Vagina (tissue), 2 donors: ENCODE measurements around the gene YARS1. TPM values are rescaled to one million over a fixed set of nuclear protein-coding genes. Genes with fewer than 3 reads are reported as not detected.

Experiments
- DNase-seq, 2 donors: peaks; one replicate each; pipeline ENCODE4 v3.0.0-alpha.2; 2017; ENCODE audit errors: extremely low spot score in 2 of 2
- H3K27ac ChIP-seq: fragments of 200-600 bp; sonication (generic); one replicate; pipeline ENCODE4 v1.5.1; 2019
- H3K27me3 ChIP-seq: fragments of 200-600 bp; sonication (generic); one replicate; pipeline ENCODE4 v1.5.1; 2019
- H3K36me3 ChIP-seq, 2 donors: fragments of 200-600 bp; sonication (generic); one replicate each; pipeline ENCODE4 v1.5.1; 2017 to 2019
- H3K4me1 ChIP-seq: fragments of 200-600 bp; sonication (generic); one replicate; pipeline ENCODE4 v1.5.1; 2019
- H3K4me3 ChIP-seq, 2 donors: fragments of 200-600 bp; sonication (generic); 1 replicate in 1 of 2; 2 replicates in 1 of 2; pipeline ENCODE4 v1.5.1; 2016 to 2019
- H3K9me3 ChIP-seq: fragments of 200-600 bp; sonication (generic); one replicate; pipeline ENCODE4 v1.5.1; 2019
- POLR2A ChIP-seq, 2 donors: fragments of 450-650 bp; IDR thresholded peaks; one replicate each; pipeline ENCODE4 v1.6.1; 2017; ENCODE audit warnings: antibody characterized with exemption in 2 of 2, mild to moderate bottlenecking in 2 of 2, moderate library complexity in 2 of 2
- POLR2AphosphoS5 ChIP-seq, 2 donors: sonication (generic); formaldehyde crosslinking; IDR thresholded peaks; one replicate each; pipeline ENCODE4 v1.9.0; 2017; ENCODE audit warnings: antibody characterized with exemption in 2 of 2, mild to moderate bottlenecking in 2 of 2, low read depth in 1 of 2; ENCODE audit not compliant: insufficient read depth in 1 of 2
- intact Hi-C: fragments of 100-400 bp; cut with DNase I; formaldehyde crosslinking; loops from one replicate; pipeline ENCODE4 v1.15.1; 2023
- total RNA-seq: library from RNA; depleted of rRNA; stranded (reverse); fragments of >200 nt; gene quantifications from one replicate; pipeline ENCODE4 v1.2.3, GENCODE V29; 2016
- TF ChIP-seq, protein P1 (sequence below), 3 experiments: fragments of 450-650 bp in 2 of 3; fragments of 200-600 bp in 1 of 3; sonication (generic) in 1 of 3; IDR thresholded peaks; one replicate each; pipeline ENCODE4 v1.5.1; 2017 to 2019; ENCODE audit warnings: antibody characterized with exemption in 3 of 3, mild to moderate bottlenecking in 2 of 3, moderate library complexity in 2 of 3

Gene YARS1
- total RNA-seq, 1 donor from 2014 or later = 41.3 TPM

DNA sequence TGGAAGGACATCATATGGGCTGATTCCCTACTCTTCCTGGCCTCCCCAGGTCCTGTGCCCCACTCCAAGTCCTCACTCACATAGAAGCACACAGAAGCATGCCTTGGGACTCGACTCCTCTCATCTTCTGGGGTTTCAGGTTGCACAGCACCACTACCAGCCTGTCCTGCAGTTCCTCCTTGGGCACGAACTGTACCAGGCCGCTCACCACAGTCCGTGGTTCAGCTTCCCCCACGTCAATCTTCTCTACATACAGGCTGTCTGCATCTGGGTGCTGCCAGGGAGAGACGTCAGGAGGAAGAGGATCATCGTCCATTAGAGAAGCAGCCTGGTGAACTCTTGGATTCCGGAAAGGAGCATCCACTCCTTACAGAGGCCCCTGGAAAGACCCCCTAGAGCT lies 37.2 kb downstream of the YARS1 start:
- H3K4me1 ChIP-seq = peaks cover 7% of the 10 kb centered on the region
- no peaks in the 10 kb centered on the region for H3K27me3 ChIP-seq
- no peak overlapping the region for H3K27ac ChIP-seq
- TF ChIP-seq POLR2A (IDR thresholded peaks at IDR 0.05) (no peak), POLR2AphosphoS5 (IDR thresholded peaks at IDR 0.05; ENCODE audit: insufficient read depth in 1 of 2, low read depth in 1 of 2) (no peak)
- TF ChIP-seq, protein P1, sequence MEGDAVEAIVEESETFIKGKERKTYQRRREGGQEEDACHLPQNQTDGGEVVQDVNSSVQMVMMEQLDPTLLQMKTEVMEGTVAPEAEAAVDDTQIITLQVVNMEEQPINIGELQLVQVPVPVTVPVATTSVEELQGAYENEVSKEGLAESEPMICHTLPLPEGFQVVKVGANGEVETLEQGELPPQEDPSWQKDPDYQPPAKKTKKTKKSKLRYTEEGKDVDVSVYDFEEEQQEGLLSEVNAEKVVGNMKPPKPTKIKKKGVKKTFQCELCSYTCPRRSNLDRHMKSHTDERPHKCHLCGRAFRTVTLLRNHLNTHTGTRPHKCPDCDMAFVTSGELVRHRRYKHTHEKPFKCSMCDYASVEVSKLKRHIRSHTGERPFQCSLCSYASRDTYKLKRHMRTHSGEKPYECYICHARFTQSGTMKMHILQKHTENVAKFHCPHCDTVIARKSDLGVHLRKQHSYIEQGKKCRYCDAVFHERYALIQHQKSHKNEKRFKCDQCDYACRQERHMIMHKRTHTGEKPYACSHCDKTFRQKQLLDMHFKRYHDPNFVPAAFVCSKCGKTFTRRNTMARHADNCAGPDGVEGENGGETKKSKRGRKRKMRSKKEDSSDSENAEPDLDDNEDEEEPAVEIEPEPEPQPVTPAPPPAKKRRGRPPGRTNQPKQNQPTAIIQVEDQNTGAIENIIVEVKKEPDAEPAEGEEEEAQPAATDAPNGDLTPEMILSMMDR (IDR thresholded peaks at IDR 0.05) = no peak
- DNase-seq = no peak
- H3K9me3 ChIP-seq = no peaks in the 10 kb centered on the region
- H3K36me3 ChIP-seq = peaks cover 4 to 77% of the 10 kb centered on the region in 2 donors
- intact Hi-C loops = no loop called here
- H3K4me3 ChIP-seq = no peak overlapping the region

- H3K4me1 ChIP-seq = peaks cover 15% of the 10 kb centered on the region
- no peaks in the 10 kb centered on the region for H3K9me3 ChIP-seq
- no peak overlapping the region for H3K27ac ChIP-seq
- H3K36me3 ChIP-seq = peaks cover 4 to 81% of the 10 kb centered on the region in 2 donors
- TF ChIP-seq POLR2A (IDR thresholded peaks at IDR 0.05) = no peak
- TF ChIP-seq POLR2AphosphoS5 (IDR thresholded peaks at IDR 0.05; ENCODE audit: insufficient read depth in 1 of 2, low read depth in 1 of 2) = no peak
- TF ChIP-seq, protein P1 (IDR thresholded peaks at IDR 0.05) = no peak
- no peak overlapping the region for H3K4me3 ChIP-seq
- no peak for DNase-seq
- H3K27me3 ChIP-seq = no peaks in the 10 kb centered on the region
- intact Hi-C loops = no loop called here
Observed at GRCh38 chr1:32779242-32779641, 37.9 kb downstream of the YARS1 start.

- peak overlapping the region; percentile 58 for H3K27ac ChIP-seq
- no peaks in the 10 kb centered on the region for H3K9me3 ChIP-seq
- no peak overlapping the region for H3K4me3 ChIP-seq
- no peaks in the 10 kb centered on the region for H3K27me3 ChIP-seq
- intact Hi-C loops = no loop called here
- peaks cover 25% of the 10 kb centered on the region for H3K4me1 ChIP-seq
- DNase-seq = no peak
- H3K36me3 ChIP-seq = peaks cover 2 to 67% of the 10 kb centered on the region in 2 donors
- TF ChIP-seq, protein P1 (IDR thresholded peaks at IDR 0.05) = no peak
- no peak for TF ChIP-seq POLR2A (IDR thresholded peaks at IDR 0.05)
- TF ChIP-seq POLR2AphosphoS5 (IDR thresholded peaks at IDR 0.05; ENCODE audit: insufficient read depth in 1 of 2, low read depth in 1 of 2) = no peak
Observed at GRCh38 chr1:32775640-32776337, 41.4 kb downstream of the YARS1 start.

DNA sequence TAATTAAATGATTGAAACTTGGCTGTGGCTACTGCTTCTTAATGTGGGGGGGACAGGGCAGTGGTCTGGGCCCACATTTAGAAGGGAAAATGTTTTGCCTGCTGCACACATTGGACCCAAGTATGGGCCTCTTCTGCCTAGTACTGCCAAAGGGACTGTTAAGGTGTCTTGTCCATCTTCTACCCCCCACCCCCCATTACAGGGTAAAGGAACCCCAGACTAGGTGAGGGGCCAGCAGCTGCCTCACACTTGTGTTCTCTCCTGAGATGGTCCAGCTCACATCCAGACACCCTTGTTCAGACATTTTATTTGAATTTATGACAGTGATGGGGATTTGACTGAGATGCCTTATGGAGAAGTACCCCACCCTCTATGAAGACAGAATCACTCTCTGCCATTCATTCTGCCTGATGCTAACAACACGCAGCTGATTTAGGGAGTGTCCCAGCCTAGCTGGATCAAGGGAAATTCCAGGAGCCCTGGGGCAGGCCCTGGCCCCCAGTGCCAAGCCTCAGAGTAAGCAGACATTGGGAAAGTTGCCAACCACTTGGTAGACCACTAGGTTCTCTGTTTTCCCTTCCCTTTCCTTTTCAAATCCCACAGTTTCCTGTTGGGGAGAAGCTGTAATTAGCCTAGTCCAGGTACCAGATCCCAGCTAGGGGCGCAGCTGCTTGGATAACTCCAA lies 42.1 kb downstream of the YARS1 start:
- intact Hi-C loops = loop anchor here (5.0 kb wide), 1 partner anchor 63 kb away; no protein-coding TSS in a partner anchor
- H3K4me1 ChIP-seq = peaks cover 25% of the 10 kb centered on the region
- TF ChIP-seq POLR2A (IDR thresholded peaks at IDR 0.05) (no peak), POLR2AphosphoS5 (IDR thresholded peaks at IDR 0.05; ENCODE audit: insufficient read depth in 1 of 2, low read depth in 1 of 2) (no peak)
- TF ChIP-seq, protein P1 (IDR thresholded peaks at IDR 0.05) = no peak
- no peak for DNase-seq
- H3K27ac ChIP-seq = peak overlapping the region; percentile 58
- H3K9me3 ChIP-seq = no peaks in the 10 kb centered on the region
- no peak overlapping the region for H3K4me3 ChIP-seq
- no peaks in the 10 kb centered on the region for H3K27me3 ChIP-seq
- peaks cover 0 to 66% of the 10 kb centered on the region in 2 donors for H3K36me3 ChIP-seq

GRCh38 chr1:32774464-32774808 lies 42.7 kb downstream of the YARS1 start:
- no peak for DNase-seq
- Histone ChIP-seq H3K9me3 (no peaks in the 10 kb centered on the region), H3K4me1 (peaks cover 31% of the 10 kb centered on the region), H3K36me3 (peaks cover 0 to 63% of the 10 kb centered on the region in 2 donors), H3K4me3 (no peak overlapping the region), H3K27me3 (no peaks in the 10 kb centered on the region), H3K27ac (peak overlapping the region; percentile 36)
- intact Hi-C loops = loop anchor here (5.0 kb wide), 1 partner anchor 62 kb away; no protein-coding TSS in a partner anchor
- TF ChIP-seq, protein P1 (IDR thresholded peaks at IDR 0.05) = no peak
- TF ChIP-seq POLR2AphosphoS5 (IDR thresholded peaks at IDR 0.05; ENCODE audit: insufficient read depth in 1 of 2, low read depth in 1 of 2) = no peak
- TF ChIP-seq POLR2A (IDR thresholded peaks at IDR 0.05) = no peak
